CD4-positive, alpha-beta T cell (primary cell): ENCODE results near the gene CCDC85A. TPM values are rescaled to one million over a fixed set of nuclear protein-coding genes. Genes with fewer than 3 reads are reported as not detected.

Source experiments
- ATAC-seq: fragments of 200-7000 bp; cut with Tn5 transposase; one replicate; pipeline ENCODE4 v1.10.0; 2022; ENCODE audit warnings: mild to moderate bottlenecking; ENCODE audit not compliant: poor library complexity
- CTCF ChIA-PET: fragments of 350-600 bp; sonication (Branson Sonifier 250); formaldehyde crosslinking; loops from one replicate; lab custom pipeline; 2021; ENCODE audit warnings: antibody characterized with exemption, inconsistent platforms; lab: Charles Lee
- POLR2A ChIA-PET: fragments of 350-600 bp; sonication (Branson Sonifier 250); formaldehyde crosslinking; loops from one replicate; lab custom pipeline; 2021; ENCODE audit warnings: antibody characterized with exemption, inconsistent platforms; lab: Charles Lee
- DNase-seq, 14 experiments: peaks; one replicate each; pipeline ENCODE4 v3.0.0-alpha.2; 2013 to 2020; ENCODE audit warnings: mixed read lengths in 2 of 14
- H3K27ac ChIP-seq, 2 donors: one replicate each; pipeline versions ENCODE4 v1.5.1 to v1.7.0; 2013; ENCODE audit warnings: low read length in 2 of 2, low read depth in 1 of 2, mild to moderate bottlenecking in 1 of 2
- H3K27me3 ChIP-seq, 2 experiments: 1 replicate in 1 of 2; 2 replicates in 1 of 2; pipeline versions ENCODE4 v1.6.1 to v1.7.0; 2013; ENCODE audit warnings: low read length in 2 of 2, control low read depth in 1 of 2, mild to moderate bottlenecking in 1 of 2, moderate library complexity in 1 of 2; ENCODE audit not compliant: insufficient read depth in 2 of 2, control insufficient read depth in 1 of 2
- H3K36me3 ChIP-seq: one replicate; pipeline ENCODE4 v1.6.1; 2013; ENCODE audit warnings: low read length, control low read depth; ENCODE audit not compliant: insufficient read depth
- H3K4me1 ChIP-seq: one replicate; pipeline ENCODE4 v1.6.1; 2013; ENCODE audit warnings: low read length, control low read depth; ENCODE audit not compliant: insufficient read depth
- H3K4me3 ChIP-seq: one replicate; pipeline ENCODE4 v1.5.1; 2013; ENCODE audit warnings: mild to moderate bottlenecking, low read length, moderate library complexity
- H3K9me3 ChIP-seq, 2 experiments: 1 replicate in 1 of 2; 2 replicates in 1 of 2; pipeline versions ENCODE4 v1.6.1 to v1.7.0; 2013; ENCODE audit warnings: low read length in 2 of 2, mild to moderate bottlenecking in 2 of 2, control low read depth in 1 of 2, moderate library complexity in 1 of 2; ENCODE audit not compliant: control insufficient read depth in 1 of 2, insufficient read depth in 1 of 2
- H3K27ac Mint-ChIP-seq: one replicate; pipeline ENCODE4 v1.8.0; 2020; ENCODE audit warnings: mixed read lengths
- H3K27me3 Mint-ChIP-seq: one replicate; pipeline ENCODE4 v1.8.0; 2021; ENCODE audit warnings: mixed read lengths
- H3K36me3 Mint-ChIP-seq: one replicate; pipeline ENCODE4 v1.8.0; 2021; ENCODE audit warnings: low read depth, mixed read lengths
- H3K4me1 Mint-ChIP-seq: one replicate; pipeline ENCODE4 v1.8.0; 2021; ENCODE audit warnings: low read depth, mixed read lengths
- H3K4me3 Mint-ChIP-seq: one replicate; pipeline ENCODE4 v1.8.0; 2020; ENCODE audit warnings: mild to moderate bottlenecking, mixed read lengths
- H3K9me3 Mint-ChIP-seq: one replicate; pipeline ENCODE4 v1.8.0; 2020; ENCODE audit warnings: mixed read lengths
- intact Hi-C, 2 experiments: fragments of 100-400 bp; cut with DNase I in 1 of 2; cut with micrococcal nuclease in 1 of 2; formaldehyde crosslinking; loops; one replicate each; pipeline versions ENCODE4 v1.15.1 to v1.9.0; 2023 to 2025; cut with DNase I, micrococcal nuclease
- total RNA-seq, 174 experiments: library from RNA in 2 of 174; stranded (reverse) in 2 of 174; gene quantifications; one replicate each; pipeline ENCODE4 v1.2.3 and lab custom pipeline; 2021 to 2026
- TF ChIP-seq, protein P1 (sequence below): fragments of 200-600 bp; IDR thresholded peaks from one replicate; pipeline ENCODE4 v1.8.0; 2022; ENCODE audit warnings: antibody characterized with exemption, mild to moderate bottlenecking

CCDC85A gene
- total RNA-seq, 2 experiments from 2014 or later = not detected

DNA sequence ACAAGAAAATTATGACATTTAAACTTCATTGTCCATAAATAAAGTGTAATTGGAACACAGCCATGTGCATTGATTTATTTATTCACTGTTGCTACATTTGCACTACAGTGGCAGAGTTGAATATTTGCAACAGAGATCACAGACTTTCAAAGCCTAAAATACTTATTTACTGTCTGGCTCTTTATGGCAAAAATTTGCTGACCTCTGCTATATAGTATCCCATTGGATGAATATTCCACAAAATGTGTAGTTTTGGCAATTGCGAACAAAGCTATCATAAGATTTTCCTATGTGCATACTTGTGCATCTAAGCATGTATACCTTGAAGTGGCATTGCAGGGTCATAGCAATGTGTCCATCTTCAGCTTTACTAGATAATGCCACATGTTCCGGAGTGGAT is 32.1 kb downstream of the CCDC85A start:
- Mint-ChIP-seq H3K4me1 (no peaks in the 10 kb centered on the region), H3K9me3 (no peaks in the 10 kb centered on the region), H3K27ac (no peak overlapping the region), H3K4me3 (no peak overlapping the region), H3K36me3 (no peaks in the 10 kb centered on the region), H3K27me3 (no peaks in the 10 kb centered on the region)
- Histone ChIP-seq H3K4me1 (no peaks in the 10 kb centered on the region), H3K27me3 (no peaks in the 10 kb centered on the region), H3K9me3 (no peaks in the 10 kb centered on the region), H3K4me3 (no peak overlapping the region), H3K27ac (no peak overlapping the region), H3K36me3 (no peaks in the 10 kb centered on the region)
- no peak for ATAC-seq
- ChIA-PET CTCF (no interaction called here), POLR2A (no interaction called here)
- DNase-seq = no peak
- TF ChIP-seq, protein P1, sequence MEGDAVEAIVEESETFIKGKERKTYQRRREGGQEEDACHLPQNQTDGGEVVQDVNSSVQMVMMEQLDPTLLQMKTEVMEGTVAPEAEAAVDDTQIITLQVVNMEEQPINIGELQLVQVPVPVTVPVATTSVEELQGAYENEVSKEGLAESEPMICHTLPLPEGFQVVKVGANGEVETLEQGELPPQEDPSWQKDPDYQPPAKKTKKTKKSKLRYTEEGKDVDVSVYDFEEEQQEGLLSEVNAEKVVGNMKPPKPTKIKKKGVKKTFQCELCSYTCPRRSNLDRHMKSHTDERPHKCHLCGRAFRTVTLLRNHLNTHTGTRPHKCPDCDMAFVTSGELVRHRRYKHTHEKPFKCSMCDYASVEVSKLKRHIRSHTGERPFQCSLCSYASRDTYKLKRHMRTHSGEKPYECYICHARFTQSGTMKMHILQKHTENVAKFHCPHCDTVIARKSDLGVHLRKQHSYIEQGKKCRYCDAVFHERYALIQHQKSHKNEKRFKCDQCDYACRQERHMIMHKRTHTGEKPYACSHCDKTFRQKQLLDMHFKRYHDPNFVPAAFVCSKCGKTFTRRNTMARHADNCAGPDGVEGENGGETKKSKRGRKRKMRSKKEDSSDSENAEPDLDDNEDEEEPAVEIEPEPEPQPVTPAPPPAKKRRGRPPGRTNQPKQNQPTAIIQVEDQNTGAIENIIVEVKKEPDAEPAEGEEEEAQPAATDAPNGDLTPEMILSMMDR = no peak
- intact Hi-C loops = no loop called here

DNA sequence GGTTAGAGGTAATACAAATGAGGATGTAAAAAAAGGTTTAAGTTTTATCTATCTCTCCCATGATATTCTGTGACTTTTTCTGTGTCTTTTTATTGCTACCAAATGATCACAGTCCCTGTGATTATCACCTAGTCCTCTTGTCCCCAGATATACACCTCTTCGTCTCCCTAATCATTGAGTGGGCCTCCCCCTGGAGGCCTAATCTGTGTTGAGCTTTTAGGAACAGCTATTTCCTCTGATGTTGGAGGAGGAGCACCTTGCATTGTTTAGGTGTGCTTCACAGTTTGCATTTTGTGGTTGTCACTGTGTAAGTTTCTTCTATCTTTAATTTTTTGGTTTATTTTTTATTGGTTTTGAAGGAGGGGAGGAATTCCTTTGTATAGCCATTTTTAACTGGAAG is 33.3 kb downstream of the CCDC85A start:
- DNase-seq = no peak
- no peaks in the 10 kb centered on the region for H3K27me3 ChIP-seq
- no peak overlapping the region for H3K27ac ChIP-seq
- TF ChIP-seq, protein P1 = no peak
- intact Hi-C loops = no loop called here
- CTCF ChIA-PET = no interaction called here
- no peak overlapping the region for H3K4me3 ChIP-seq
- no peaks in the 10 kb centered on the region for H3K36me3 ChIP-seq
- no peak overlapping the region for H3K27ac Mint-ChIP-seq
- H3K27me3 Mint-ChIP-seq = no peaks in the 10 kb centered on the region
- H3K4me3 Mint-ChIP-seq = no peak overlapping the region
- H3K36me3 Mint-ChIP-seq = no peaks in the 10 kb centered on the region
- H3K9me3 ChIP-seq = no peaks in the 10 kb centered on the region
- ATAC-seq = no peak
- H3K4me1 Mint-ChIP-seq = no peaks in the 10 kb centered on the region
- POLR2A ChIA-PET = no interaction called here
- H3K4me1 ChIP-seq = no peaks in the 10 kb centered on the region
- no peaks in the 10 kb centered on the region for H3K9me3 Mint-ChIP-seq

DNA sequence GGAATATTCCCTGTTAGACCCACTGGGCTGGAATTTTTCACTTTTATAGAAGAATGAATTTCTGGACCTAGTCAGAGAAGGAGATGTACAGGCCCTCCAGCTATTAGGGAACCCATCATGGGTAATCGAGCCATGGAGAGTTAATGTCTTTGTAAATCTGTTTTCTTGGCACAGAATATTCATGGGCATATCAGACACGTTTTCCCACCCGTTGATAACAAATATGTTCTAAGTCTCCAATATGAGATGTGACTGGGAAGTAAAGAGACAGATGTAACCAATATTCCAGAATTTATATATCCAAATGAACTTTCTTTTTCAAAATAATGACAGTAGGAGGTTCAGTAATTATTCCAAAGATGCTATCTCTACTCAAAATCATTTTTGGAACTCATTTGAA is 38.7 kb downstream of the CCDC85A start:
- H3K4me1 Mint-ChIP-seq = no peaks in the 10 kb centered on the region
- Histone ChIP-seq H3K27ac (no peak overlapping the region), H3K4me1 (no peaks in the 10 kb centered on the region), H3K27me3 (no peaks in the 10 kb centered on the region), H3K9me3 (no peaks in the 10 kb centered on the region), H3K36me3 (no peaks in the 10 kb centered on the region), H3K4me3 (no peak overlapping the region)
- TF ChIP-seq, protein P1 = no peak
- DNase-seq = no peak
- CTCF ChIA-PET = no interaction called here
- H3K9me3 Mint-ChIP-seq = no peaks in the 10 kb centered on the region
- no peak overlapping the region for H3K27ac Mint-ChIP-seq
- intact Hi-C loops = no loop called here
- POLR2A ChIA-PET = no interaction called here
- ATAC-seq = no peak
- no peaks in the 10 kb centered on the region for H3K36me3 Mint-ChIP-seq
- no peak overlapping the region for H3K4me3 Mint-ChIP-seq
- H3K27me3 Mint-ChIP-seq = no peaks in the 10 kb centered on the region
